ENCODE data around the gene RIC8A.

RIC8A gene

DNA sequence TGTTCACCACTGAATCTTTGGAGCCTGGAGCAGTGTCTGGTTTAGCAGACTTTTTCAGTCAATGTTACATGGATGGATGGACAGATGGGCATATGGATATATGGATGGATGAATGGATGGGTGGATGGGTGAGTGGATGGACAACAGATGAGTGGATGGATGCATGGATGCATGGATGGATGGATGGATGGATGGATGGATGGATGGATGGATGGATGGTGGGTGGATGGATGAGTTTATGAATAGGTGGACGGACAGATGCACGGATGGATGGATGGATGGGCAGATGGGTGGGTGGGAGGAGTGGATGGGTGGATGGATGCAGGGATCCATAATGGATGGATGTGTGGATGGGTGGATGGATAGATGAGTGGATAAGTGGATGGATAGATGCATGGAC lies 48.3 kb downstream of the RIC8A start:
- Histone ChIP-seq H3K4me1 (ENCODE audit: control insufficient read depth in 5 of 5, insufficient read depth in 5 of 5, low read length in 5 of 5) (no peaks in the 10 kb centered on the region), H3K36me3 (ENCODE audit: control insufficient read depth in 5 of 5, insufficient read depth in 5 of 5, low read length in 5 of 5) (peaks cover 0 to 31% (median 31%) of the 10 kb centered on the region in 5 donors), H3K9me3 (ENCODE audit: control insufficient read depth in 5 of 5, low read length in 5 of 5) (no peaks in the 10 kb centered on the region), H3K27ac (ENCODE audit: low read depth, low read length) (no peak overlapping the region), H3K27me3 (ENCODE audit: control insufficient read depth in 5 of 5, insufficient read depth in 4 of 5, low read length in 5 of 5) (peaks cover 0 to 7% (median 0%) of the 10 kb centered on the region in 5 donors), H3K4me3 (ENCODE audit: low read depth in 1 of 5, low read length in 5 of 5) (no peak overlapping the region), H3K9ac (ENCODE audit: low read length in 5 of 5) (no peak overlapping the region)

DNA sequence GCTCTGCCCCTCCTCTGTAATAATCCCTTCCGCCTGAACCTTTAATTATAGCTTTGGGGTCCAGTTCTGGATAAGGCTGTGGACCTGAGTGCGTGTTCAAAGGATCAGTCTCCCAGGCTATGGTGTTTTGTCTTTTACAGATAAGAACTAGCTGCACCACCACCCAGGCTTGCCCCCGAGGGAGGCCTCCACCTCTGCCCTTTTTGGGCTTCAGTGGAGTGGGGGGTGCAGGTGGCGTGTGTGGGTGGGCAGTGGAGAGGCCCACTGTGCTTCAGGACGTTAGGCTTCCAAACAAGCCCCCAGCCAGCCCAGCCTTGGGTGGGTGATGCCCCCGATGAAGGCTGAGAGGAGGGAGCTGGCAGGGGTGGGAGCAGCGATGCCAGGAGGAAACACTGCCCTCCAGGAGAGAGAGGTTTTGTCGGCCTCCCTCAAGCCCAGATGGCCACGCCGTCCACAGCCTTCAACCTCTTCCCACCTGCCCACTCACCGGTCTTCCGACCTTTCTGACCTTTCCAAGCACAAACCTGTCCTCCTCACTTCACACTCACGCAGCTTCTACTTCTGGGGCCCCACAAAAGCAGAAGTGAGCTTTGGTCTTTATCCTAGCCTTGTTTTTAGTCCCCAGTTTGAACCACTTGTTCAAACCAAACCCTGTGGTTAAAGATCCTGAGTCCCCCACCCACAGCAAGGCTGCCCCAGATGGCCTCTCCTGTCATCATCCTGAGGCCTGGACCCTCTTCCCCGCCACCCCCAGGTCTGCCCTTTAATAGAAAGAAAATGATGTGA lies 49.6 kb downstream of the RIC8A start:
- Histone ChIP-seq H3K36me3 (ENCODE audit: control insufficient read depth in 5 of 5, insufficient read depth in 5 of 5, low read length in 5 of 5) (peaks cover 0 to 19% (median 18%) of the 10 kb centered on the region in 5 donors), H3K4me1 (ENCODE audit: control insufficient read depth in 5 of 5, insufficient read depth in 5 of 5, low read length in 5 of 5) (no peaks in the 10 kb centered on the region), H3K4me3 (ENCODE audit: low read depth in 1 of 5, low read length in 5 of 5) (no peak overlapping the region), H3K27ac (ENCODE audit: low read depth, low read length) (no peak overlapping the region), H3K27me3 (ENCODE audit: control insufficient read depth in 5 of 5, insufficient read depth in 4 of 5, low read length in 5 of 5) (peaks cover 0 to 7% (median 0%) of the 10 kb centered on the region in 5 donors), H3K9ac (ENCODE audit: low read length in 5 of 5) (no peak overlapping the region), H3K9me3 (ENCODE audit: control insufficient read depth in 5 of 5, low read length in 5 of 5) (no peaks in the 10 kb centered on the region)

DNA sequence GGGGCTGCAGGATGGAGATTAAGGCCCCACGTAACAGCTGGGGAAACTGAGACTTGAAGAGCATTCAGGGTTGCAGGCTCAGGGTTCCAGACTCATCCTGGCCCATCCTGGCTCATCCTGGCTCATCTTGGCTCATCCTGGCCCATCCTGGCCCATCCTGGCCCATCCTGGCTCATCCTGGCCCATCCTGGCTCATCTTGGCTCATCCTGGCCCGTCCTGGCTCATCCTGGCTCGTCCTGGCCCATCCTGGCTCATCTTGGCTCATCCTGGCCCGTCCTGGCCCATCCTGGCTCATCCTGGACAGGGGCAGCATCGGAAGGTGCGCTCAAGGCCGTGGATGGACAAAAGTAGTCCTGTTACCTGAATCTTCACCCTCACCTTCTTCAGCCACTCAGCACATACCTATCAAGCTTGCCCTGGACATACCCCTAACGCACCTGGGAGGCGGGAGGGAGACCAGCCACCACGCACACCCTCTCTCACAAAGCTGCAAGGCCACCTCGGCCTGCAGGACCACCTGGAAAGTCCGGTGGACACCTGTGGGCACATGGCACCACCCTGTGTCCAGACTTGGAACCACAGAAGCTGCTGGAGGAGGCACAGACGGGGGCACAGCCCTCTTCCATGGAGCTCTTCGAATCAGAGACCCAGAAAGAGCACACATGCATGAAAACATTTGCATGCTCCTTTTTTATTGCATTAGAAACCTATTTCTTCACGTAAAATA lies 50.4 kb downstream of the RIC8A start:
- peaks cover 0 to 7% (median 0%) of the 10 kb centered on the region in 5 donors for H3K27me3 ChIP-seq (ENCODE audit: control insufficient read depth in 5 of 5, insufficient read depth in 4 of 5, low read length in 5 of 5)
- H3K4me3 ChIP-seq (ENCODE audit: low read depth in 1 of 5, low read length in 5 of 5), result no peak overlapping the region
- no peaks in the 10 kb centered on the region for H3K4me1 ChIP-seq (ENCODE audit: control insufficient read depth in 5 of 5, insufficient read depth in 5 of 5, low read length in 5 of 5)
- H3K9me3 ChIP-seq (ENCODE audit: control insufficient read depth in 5 of 5, low read length in 5 of 5), result no peaks in the 10 kb centered on the region
- no peak overlapping the region for H3K27ac ChIP-seq (ENCODE audit: low read depth, low read length)
- H3K36me3 ChIP-seq (ENCODE audit: control insufficient read depth in 5 of 5, insufficient read depth in 5 of 5, low read length in 5 of 5), result peaks cover 0 to 11% (median 10%) of the 10 kb centered on the region in 5 donors
- H3K9ac ChIP-seq (ENCODE audit: low read length in 5 of 5), result no peak overlapping the region

DNA sequence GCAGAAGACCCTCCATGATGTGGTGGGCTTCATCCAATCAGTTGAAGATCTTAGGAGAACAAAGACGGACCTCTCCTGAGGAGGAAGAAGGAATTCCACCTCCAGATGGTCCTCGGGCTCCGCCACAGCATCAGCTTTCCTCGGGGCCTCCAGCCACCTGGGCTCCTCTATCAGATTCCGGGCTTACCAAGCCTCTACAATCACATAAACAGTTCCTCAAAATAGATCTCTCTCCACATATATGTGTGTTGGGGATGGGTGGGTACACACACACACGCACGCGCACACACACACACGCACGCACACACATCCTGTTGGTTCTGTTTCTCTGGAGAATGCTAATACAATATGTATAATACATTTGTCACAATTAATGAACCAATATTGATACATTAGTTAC lies 51.9 kb downstream of the RIC8A start:
- H3K27me3 ChIP-seq (ENCODE audit: control insufficient read depth in 5 of 5, insufficient read depth in 4 of 5, low read length in 5 of 5), result peaks cover 0 to 7% (median 0%) of the 10 kb centered on the region in 5 donors
- no peak overlapping the region for H3K27ac ChIP-seq (ENCODE audit: low read depth, low read length)
- H3K36me3 ChIP-seq (ENCODE audit: control insufficient read depth in 5 of 5, insufficient read depth in 5 of 5, low read length in 5 of 5), result no peaks in the 10 kb centered on the region
- H3K4me1 ChIP-seq (ENCODE audit: control insufficient read depth in 5 of 5, insufficient read depth in 5 of 5, low read length in 5 of 5), result no peaks in the 10 kb centered on the region
- no peak overlapping the region for H3K4me3 ChIP-seq (ENCODE audit: low read depth in 1 of 5, low read length in 5 of 5)
- H3K9me3 ChIP-seq (ENCODE audit: control insufficient read depth in 5 of 5, low read length in 5 of 5), result no peaks in the 10 kb centered on the region
- no peak overlapping the region for H3K9ac ChIP-seq (ENCODE audit: low read length in 5 of 5)

DNA sequence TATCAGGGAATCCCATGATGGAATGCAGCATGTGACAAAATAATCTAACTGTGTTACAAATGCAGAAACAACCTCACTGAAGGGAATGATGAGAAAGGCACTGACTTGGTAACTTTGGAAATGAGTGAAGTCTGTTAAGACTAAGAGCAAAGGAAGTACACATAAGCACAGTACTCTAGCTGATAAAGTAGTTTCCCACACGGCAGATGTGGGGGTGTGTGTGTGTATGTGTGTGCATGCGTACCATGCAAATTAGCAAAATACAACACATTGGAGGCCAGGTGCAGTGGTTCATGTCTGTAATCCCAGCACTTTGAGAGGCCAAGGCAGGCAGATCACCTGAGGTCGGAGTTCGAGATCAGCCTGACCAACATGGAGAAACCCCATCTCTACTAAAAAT lies 54.1 kb downstream of the RIC8A start:
- H3K27ac ChIP-seq (ENCODE audit: low read depth, low read length), result no peak overlapping the region
- no peaks in the 10 kb centered on the region for H3K4me1 ChIP-seq (ENCODE audit: control insufficient read depth in 5 of 5, insufficient read depth in 5 of 5, low read length in 5 of 5)
- peaks cover 0 to 6% (median 0%) of the 10 kb centered on the region in 5 donors for H3K9me3 ChIP-seq (ENCODE audit: control insufficient read depth in 5 of 5, low read length in 5 of 5)

More for the DNA sequence above, 54.1 kb downstream of the RIC8A start:
- no peak overlapping the region for H3K4me3 ChIP-seq (ENCODE audit: low read depth in 1 of 5, low read length in 5 of 5)
- H3K9ac ChIP-seq (ENCODE audit: low read length in 5 of 5), result no peak overlapping the region
- H3K36me3 ChIP-seq (ENCODE audit: control insufficient read depth in 5 of 5, insufficient read depth in 5 of 5, low read length in 5 of 5), result no peaks in the 10 kb centered on the region
- peaks cover 0 to 7% (median 0%) of the 10 kb centered on the region in 5 donors for H3K27me3 ChIP-seq (ENCODE audit: control insufficient read depth in 5 of 5, insufficient read depth in 4 of 5, low read length in 5 of 5)

Data from subcutaneous abdominal adipose tissue (tissue), 5 donors.